IPS-NIHi7 (cell line): ENCODE measurements around the gene PRRT3.
"Not testable (repeated sequence)": the region's sequence is repeated elsewhere in the genome, so short reads cannot be mapped to it uniquely, and the experiment has no call there.

Experiments
- DNase-seq: peaks from one replicate; pipeline ENCODE4 v3.0.0; 2012; ENCODE audit warnings: mixed read lengths; ENCODE audit errors: extremely low spot score

PRRT3 gene

DNA sequence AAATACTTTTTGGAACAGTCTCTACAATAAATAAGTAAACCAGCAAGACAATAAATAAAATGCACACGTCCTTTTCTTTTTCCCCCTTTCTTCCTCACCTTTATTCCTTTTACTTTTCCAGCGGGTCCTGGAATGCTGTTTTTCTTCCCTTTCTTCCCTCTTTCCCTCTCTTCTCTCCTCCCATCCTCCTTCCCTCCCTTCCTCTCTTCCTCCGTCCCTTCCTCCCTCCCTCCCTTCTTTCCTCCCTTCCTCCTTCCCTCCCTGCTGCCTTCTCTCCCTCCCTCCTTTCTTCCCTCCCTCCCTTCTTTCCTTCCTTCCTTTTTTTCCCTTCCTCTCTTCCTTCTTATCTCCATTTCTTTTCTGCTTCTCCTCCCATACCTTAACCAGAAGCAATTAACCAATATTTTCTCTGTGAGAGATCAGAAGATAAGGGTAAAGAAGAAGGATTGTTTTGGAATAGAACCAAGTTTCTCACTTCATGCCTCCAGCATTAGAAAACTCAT is 52.9 kb downstream of the PRRT3 start:
- no peak for DNase-seq

DNA sequence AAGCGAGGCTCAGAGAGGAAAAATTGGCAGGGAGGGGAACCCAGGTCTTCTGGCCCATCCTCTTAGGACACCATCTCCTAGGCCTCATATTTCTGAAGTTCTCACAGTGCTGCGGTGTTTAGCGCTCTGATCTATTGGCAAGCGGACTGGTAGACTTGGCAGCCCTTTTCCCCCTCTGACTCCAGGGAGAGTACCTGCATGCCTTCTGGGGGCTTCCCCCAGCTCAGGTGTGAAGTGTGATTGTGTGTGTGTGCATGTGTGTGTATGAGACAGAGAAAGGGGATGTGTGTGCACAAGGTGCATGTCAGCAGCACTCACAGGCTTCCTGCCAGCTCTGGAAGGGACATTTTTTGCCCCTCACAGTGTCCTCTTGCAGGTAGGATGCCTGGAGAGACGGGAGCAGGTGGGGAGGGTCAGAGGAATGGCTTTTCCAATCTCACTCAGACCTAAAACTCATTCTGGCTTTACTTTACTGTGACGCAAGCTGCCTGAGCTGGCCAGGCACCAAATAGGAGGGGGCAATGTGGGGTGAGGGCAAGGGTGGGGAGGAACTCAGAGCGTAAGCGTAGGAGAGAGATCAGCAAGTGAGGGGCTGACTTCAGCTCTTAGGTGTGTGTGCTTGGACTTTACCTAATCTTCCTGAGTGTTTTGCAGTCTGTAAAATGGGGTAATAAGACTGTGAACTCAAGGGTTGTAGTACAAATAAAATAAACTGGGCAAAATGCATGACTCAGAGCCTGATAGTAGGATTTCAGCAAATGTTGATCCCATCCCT is 53.6 kb downstream of the PRRT3 start:
- DNase-seq: no peak

DNA sequence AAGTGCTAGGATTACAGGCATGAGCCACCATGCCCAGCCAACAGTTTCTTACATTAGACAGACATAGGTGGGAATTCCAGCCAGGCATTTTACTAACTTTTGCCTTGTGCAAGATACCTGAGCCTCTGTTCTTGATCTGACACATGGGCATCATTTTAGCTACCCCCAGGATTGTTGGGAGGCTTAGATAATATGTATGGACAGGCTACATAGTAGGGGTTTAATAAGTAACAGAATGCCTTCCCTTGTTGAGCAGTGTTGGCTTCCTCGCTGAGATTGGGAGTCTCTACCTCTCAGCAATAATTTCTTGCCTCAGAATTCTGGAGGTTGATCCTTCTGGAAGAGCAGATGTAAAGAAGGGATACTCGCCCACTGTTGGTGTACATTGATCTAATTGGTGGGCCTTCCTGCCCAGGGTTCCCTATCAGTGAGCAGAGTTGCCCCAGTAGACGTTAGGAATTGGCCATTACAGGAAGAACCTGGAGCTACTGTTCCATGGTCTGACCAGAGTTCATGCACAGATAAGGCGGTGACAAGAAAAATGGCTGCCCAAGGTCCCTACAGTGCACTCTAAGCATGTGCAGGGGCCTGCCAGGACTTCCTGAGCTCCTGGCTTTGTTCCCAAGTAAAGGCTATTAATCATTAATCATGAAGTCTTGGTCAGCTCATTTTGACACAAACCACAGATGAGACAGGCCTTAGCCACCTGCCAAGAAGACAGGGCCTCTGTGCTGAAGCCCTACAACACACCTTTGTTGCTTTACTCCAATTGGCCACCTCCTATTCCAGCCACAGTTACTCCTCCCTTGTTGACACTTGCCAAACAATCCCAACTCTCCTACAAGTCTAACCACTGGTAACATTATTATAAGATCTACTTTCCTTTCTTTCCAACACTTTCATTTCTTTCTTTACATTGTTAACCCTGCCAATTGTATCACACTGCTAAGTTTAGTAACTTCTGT is 54.5 kb downstream of the PRRT3 start:
- no peak for DNase-seq

DNA sequence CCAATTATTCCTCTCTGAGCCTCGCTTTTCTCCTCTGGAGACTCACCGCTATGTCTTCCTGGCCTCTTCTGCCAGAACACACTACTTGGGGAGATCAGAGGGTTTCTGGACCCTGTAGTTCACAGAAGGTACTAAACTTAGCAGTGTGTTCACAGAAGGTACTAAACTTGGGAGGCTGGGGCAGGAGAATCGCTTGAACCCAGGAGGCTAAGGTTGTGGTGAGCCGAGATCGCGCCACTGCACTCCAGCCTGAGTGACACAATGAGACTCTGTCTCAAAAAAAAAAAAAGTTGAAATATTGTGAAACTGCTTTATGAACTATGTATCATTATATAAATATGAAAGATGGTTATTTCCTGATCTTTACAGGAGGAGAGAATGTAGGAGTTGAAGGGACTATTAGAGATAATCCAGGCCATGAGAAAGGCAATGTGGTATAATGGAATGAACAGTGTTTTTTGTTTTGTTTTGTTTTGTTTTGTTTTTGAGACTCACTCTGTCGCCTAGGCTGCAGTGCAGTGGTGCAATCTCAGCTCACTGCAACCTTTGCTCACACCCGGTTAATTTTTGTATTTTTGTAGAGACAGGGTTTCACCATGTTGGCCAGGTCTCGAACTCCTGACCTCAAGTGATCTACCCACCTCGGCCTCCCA is 55.3 kb downstream of the PRRT3 start:
- not testable (repeated sequence) for DNase-seq

DNA sequence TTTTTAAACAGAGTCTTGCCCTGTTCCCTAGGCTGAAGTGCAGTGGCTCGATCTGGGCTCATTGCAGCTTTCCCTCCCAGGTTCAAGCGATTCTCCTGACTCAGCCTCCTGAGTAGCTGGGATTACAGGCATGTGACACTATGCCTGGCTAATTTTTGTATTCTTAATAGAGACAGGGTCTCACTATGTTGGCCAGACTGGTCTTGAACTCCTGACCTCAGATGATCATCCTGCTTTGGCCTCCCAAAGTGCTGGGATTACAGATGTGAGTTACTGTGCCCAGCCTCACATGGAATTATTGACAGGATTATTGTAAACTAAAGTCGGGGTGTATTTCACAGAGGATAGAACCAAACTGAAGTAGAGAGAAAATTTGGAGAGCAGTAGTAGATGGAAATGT is 56.5 kb downstream of the PRRT3 start:
- DNase-seq: not testable (repeated sequence)
